ENCODE results near the gene CPED1. TPM values are rescaled to one million over a fixed set of nuclear protein-coding genes. Genes with fewer than 3 reads are reported as not detected.
"Not testable (repeated sequence)": the region's sequence is repeated elsewhere in the genome, so short reads cannot be mapped to it uniquely, and the experiment has no call there.

Gene CPED1
- total RNA-seq, 2 experiments from 2014 or later, result not detected

GRCh38 chr7:121000081-121000983 is 11.8 kb downstream of the CPED1 start:
- Mint-ChIP-seq H3K36me3 (ENCODE audit: low read depth) (no peaks in the 10 kb centered on the region), H3K27me3 (ENCODE audit: low read depth) (peaks cover 14% of the 10 kb centered on the region), H3K4me1 (ENCODE audit: low read depth) (peaks cover 10% of the 10 kb centered on the region), H3K4me3 (no peak overlapping the region), H3K9me3 (ENCODE audit: insufficient read depth) (no peaks in the 10 kb centered on the region), H3K27ac (no peak overlapping the region)
- POLR2A ChIA-PET, result no interaction called here
- DNase-seq (no peak), ATAC-seq (no peak)
- CTCF ChIA-PET, result interaction anchor here (1.0 to 2.3 kb wide), 2 partner anchors 13 to 14 kb away, joined by 3 to 5 read pairs; no protein-coding TSS in a partner anchor

GRCh38 chr7:121001234-121001906 is 12.9 kb downstream of the CPED1 start:
- no peak overlapping the region for H3K4me3 Mint-ChIP-seq
- no peaks in the 10 kb centered on the region for H3K36me3 Mint-ChIP-seq (ENCODE audit: low read depth)
- peaks cover 8% of the 10 kb centered on the region for H3K4me1 Mint-ChIP-seq (ENCODE audit: low read depth)
- no peaks in the 10 kb centered on the region for H3K9me3 Mint-ChIP-seq (ENCODE audit: insufficient read depth)
- no peak for DNase-seq
- POLR2A ChIA-PET, result no interaction called here
- ATAC-seq, result no peak
- CTCF ChIA-PET, result interaction anchor here (1.5 to 2.3 kb wide), 3 partner anchors 12 to 32 kb away, joined by 3 to 5 read pairs (median 3); partner anchors contain the start of gene CPED1
- no peak overlapping the region for H3K27ac Mint-ChIP-seq
- H3K27me3 Mint-ChIP-seq (ENCODE audit: low read depth), result peaks cover 6% of the 10 kb centered on the region

GRCh38 chr7:121002048-121002756 is 13.7 kb downstream of the CPED1 start:
- ATAC-seq (no peak), DNase-seq (no peak)
- ChIA-PET CTCF (interaction anchor here (1.5 to 2.3 kb wide), 3 partner anchors 13 to 31 kb away, joined by 3 to 5 read pairs (median 3); partner anchors contain the start of gene CPED1), POLR2A (no interaction called here)
- Mint-ChIP-seq H3K4me1 (ENCODE audit: low read depth) (peaks cover 4% of the 10 kb centered on the region), H3K27me3 (ENCODE audit: low read depth) (peaks cover 6% of the 10 kb centered on the region), H3K27ac (no peak overlapping the region), H3K9me3 (ENCODE audit: insufficient read depth) (no peaks in the 10 kb centered on the region), H3K36me3 (ENCODE audit: low read depth) (no peaks in the 10 kb centered on the region), H3K4me3 (no peak overlapping the region)

- peaks cover 10% of the 10 kb centered on the region for H3K27me3 Mint-ChIP-seq (ENCODE audit: low read depth)
- ChIA-PET POLR2A (no interaction called here), CTCF (interaction anchor here (1.5 to 2.3 kb wide), 3 partner anchors 14 to 30 kb away, joined by 3 to 5 read pairs (median 3); partner anchors contain the start of gene CPED1)
- H3K27ac Mint-ChIP-seq, result no peak overlapping the region
- no peak overlapping the region for H3K4me3 Mint-ChIP-seq
- no peaks in the 10 kb centered on the region for H3K36me3 Mint-ChIP-seq (ENCODE audit: low read depth)
- no peak for DNase-seq
- H3K4me1 Mint-ChIP-seq (ENCODE audit: low read depth), result peaks cover 4% of the 10 kb centered on the region
- ATAC-seq, result no peak
- no peaks in the 10 kb centered on the region for H3K9me3 Mint-ChIP-seq (ENCODE audit: insufficient read depth)
Observed at GRCh38 chr7:121002757-121003200, 14.3 kb downstream of the CPED1 start.

GRCh38 chr7:121003986-121004685 is 15.6 kb downstream of the CPED1 start:
- Mint-ChIP-seq H3K4me1 (ENCODE audit: low read depth) (peaks cover 4% of the 10 kb centered on the region), H3K9me3 (ENCODE audit: insufficient read depth) (no peaks in the 10 kb centered on the region), H3K27me3 (ENCODE audit: low read depth) (peaks cover 10% of the 10 kb centered on the region), H3K4me3 (no peak overlapping the region), H3K27ac (no peak overlapping the region), H3K36me3 (ENCODE audit: low read depth) (no peaks in the 10 kb centered on the region)
- CTCF ChIA-PET, result no interaction called here
- POLR2A ChIA-PET, result no interaction called here
- ATAC-seq (no peak), DNase-seq (no peak)

GRCh38 chr7:121005058-121005457 is 16.5 kb downstream of the CPED1 start:
- H3K4me3 Mint-ChIP-seq; ATAC-seq; DNase-seq; H3K27ac Mint-ChIP-seq; H3K4me1 Mint-ChIP-seq (ENCODE audit: low read depth); CTCF ChIA-PET; H3K9me3 Mint-ChIP-seq (ENCODE audit: insufficient read depth); H3K27me3 Mint-ChIP-seq (ENCODE audit: low read depth); H3K36me3 Mint-ChIP-seq (ENCODE audit: low read depth); POLR2A ChIA-PET: not testable (repeated sequence)

- Mint-ChIP-seq H3K36me3 (ENCODE audit: low read depth) (no peaks in the 10 kb centered on the region), H3K27ac (no peak overlapping the region), H3K4me1 (ENCODE audit: low read depth) (no peaks in the 10 kb centered on the region), H3K4me3 (no peak overlapping the region), H3K27me3 (ENCODE audit: low read depth) (peaks cover 10% of the 10 kb centered on the region), H3K9me3 (ENCODE audit: insufficient read depth) (no peaks in the 10 kb centered on the region)
- ChIA-PET CTCF (no interaction called here), POLR2A (no interaction called here)
- ATAC-seq, result no peak
- no peak for DNase-seq
Observed at GRCh38 chr7:121005996-121006584, 17.6 kb downstream of the CPED1 start.

- H3K27ac Mint-ChIP-seq, result no peak overlapping the region
- DNase-seq (no peak), ATAC-seq (no peak)
- POLR2A ChIA-PET, result no interaction called here
- no peaks in the 10 kb centered on the region for H3K36me3 Mint-ChIP-seq (ENCODE audit: low read depth)
- no peaks in the 10 kb centered on the region for H3K4me1 Mint-ChIP-seq (ENCODE audit: low read depth)
- H3K9me3 Mint-ChIP-seq (ENCODE audit: insufficient read depth), result no peaks in the 10 kb centered on the region
- CTCF ChIA-PET, result interaction anchor here (0.7 kb wide), 1 partner anchor 26 kb away, joined by 3 read pairs; no protein-coding TSS in a partner anchor
- no peak overlapping the region for H3K4me3 Mint-ChIP-seq
- peaks cover 10% of the 10 kb centered on the region for H3K27me3 Mint-ChIP-seq (ENCODE audit: low read depth)
Observed at GRCh38 chr7:121006711-121007315, 18.3 kb downstream of the CPED1 start.

- ChIA-PET CTCF (no interaction called here), POLR2A (no interaction called here)
- Mint-ChIP-seq H3K4me3 (no peak overlapping the region), H3K27me3 (ENCODE audit: low read depth) (peaks cover 4% of the 10 kb centered on the region), H3K27ac (no peak overlapping the region), H3K4me1 (ENCODE audit: low read depth) (no peaks in the 10 kb centered on the region), H3K9me3 (ENCODE audit: insufficient read depth) (no peaks in the 10 kb centered on the region), H3K36me3 (ENCODE audit: low read depth) (no peaks in the 10 kb centered on the region)
- DNase-seq (no peak), ATAC-seq (no peak)
Observed at GRCh38 chr7:121008816-121009215, 20.3 kb downstream of the CPED1 start.

- ATAC-seq (no peak), DNase-seq (no peak)
- ChIA-PET CTCF (no interaction called here), POLR2A (no interaction called here)
- Mint-ChIP-seq H3K9me3 (ENCODE audit: insufficient read depth) (no peaks in the 10 kb centered on the region), H3K36me3 (ENCODE audit: low read depth) (no peaks in the 10 kb centered on the region), H3K27ac (no peak overlapping the region), H3K4me3 (no peak overlapping the region), H3K4me1 (ENCODE audit: low read depth) (no peaks in the 10 kb centered on the region), H3K27me3 (ENCODE audit: low read depth) (peaks cover 4% of the 10 kb centered on the region)
Observed at GRCh38 chr7:121011401-121011800, 22.9 kb downstream of the CPED1 start.

All from activated CD8-positive, alpha-beta T cell treated with anti-CD3 and anti-CD28 coated beads, Interleukin-2, amount 10 ng/mL, durations not matched to agents 7 days and 5 days (primary cell).